ENCODE data around the gene RABL3. TPM values are rescaled to one million over a fixed set of nuclear protein-coding genes. Genes with fewer than 3 reads are reported as not detected.

The RABL3 gene
- total and polyA plus RNA-seq, 7 donors = 10.3 to 34.0 (median 22.5) TPM

DNA sequence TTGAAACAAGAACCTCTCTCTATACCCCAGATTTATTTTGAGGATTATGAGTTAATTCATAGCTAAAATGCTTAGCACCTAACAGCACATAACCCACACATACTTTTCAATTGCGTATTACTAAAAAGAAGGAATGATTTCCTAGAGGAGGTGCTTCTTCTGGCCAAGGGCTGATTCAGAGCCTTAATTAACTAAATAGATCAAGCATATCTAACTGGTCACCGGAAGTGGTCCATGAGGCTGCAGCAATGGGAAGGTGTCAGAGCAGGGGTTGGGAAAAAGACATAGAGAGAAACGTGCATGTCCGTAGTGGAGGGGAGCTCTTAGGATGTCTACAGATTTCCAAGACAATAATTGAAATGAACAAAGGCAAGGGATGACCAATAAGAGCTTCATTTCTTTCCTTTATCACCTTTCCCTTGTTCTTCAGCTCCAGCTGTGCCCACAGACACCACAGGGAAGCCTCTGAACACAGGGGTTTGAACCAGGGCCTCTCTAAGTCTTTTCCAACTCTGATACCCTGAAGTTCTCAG lies 60.7 kb downstream of the RABL3 start:
- TF ChIP-seq, protein P1, sequence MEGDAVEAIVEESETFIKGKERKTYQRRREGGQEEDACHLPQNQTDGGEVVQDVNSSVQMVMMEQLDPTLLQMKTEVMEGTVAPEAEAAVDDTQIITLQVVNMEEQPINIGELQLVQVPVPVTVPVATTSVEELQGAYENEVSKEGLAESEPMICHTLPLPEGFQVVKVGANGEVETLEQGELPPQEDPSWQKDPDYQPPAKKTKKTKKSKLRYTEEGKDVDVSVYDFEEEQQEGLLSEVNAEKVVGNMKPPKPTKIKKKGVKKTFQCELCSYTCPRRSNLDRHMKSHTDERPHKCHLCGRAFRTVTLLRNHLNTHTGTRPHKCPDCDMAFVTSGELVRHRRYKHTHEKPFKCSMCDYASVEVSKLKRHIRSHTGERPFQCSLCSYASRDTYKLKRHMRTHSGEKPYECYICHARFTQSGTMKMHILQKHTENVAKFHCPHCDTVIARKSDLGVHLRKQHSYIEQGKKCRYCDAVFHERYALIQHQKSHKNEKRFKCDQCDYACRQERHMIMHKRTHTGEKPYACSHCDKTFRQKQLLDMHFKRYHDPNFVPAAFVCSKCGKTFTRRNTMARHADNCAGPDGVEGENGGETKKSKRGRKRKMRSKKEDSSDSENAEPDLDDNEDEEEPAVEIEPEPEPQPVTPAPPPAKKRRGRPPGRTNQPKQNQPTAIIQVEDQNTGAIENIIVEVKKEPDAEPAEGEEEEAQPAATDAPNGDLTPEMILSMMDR (IDR thresholded peaks at IDR 0.05) = no peak
- WGBS, 3 donors = 93 to 96% (median 94%) methylated on average over 4 of the region's 4 CpGs
- no peak overlapping the region for H3K27ac ChIP-seq
- H3K4me3 ChIP-seq = no peak overlapping the region
- no peaks in the 10 kb centered on the region for H3K9me3 ChIP-seq
- DNase-seq (no peak), ATAC-seq (no peak)
- H3K27me3 ChIP-seq (ENCODE audit: insufficient read depth in 3 of 3, low read length in 2 of 3) = no peaks in the 10 kb centered on the region
- no peaks in the 10 kb centered on the region for H3K36me3 ChIP-seq (ENCODE audit: insufficient read depth in 1 of 2, low read depth in 1 of 2)
- intact Hi-C loops (cut with DNase I) = no loop called here
- H3K4me1 ChIP-seq = peaks cover 7% of the 10 kb centered on the region

DNA sequence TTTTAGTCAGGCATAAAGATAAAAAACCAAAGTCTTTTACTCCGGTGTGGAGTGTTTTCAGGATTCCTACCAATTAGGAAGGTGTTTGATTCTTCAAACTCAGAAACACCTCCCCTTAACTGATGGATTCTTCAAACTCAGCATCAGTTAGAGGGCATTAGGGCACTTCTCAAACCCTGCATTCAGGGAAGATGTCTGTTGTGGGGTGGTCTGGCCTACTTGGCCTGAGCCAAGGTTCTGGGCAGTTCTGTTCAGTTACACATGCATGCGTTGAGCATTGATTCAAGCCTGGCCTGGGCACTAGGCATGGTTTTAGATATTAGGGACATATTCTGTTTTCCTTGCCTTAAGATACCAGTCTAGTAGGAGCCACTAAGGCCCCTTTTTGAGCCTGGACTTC lies 61.3 kb downstream of the RABL3 start:
- DNase-seq (no peak), ATAC-seq (no peak)
- Histone ChIP-seq H3K36me3 (ENCODE audit: insufficient read depth in 1 of 2, low read depth in 1 of 2) (no peaks in the 10 kb centered on the region), H3K4me3 (no peak overlapping the region), H3K9me3 (no peaks in the 10 kb centered on the region), H3K4me1 (peaks cover 7% of the 10 kb centered on the region), H3K27ac (no peak overlapping the region), H3K27me3 (ENCODE audit: insufficient read depth in 3 of 3, low read length in 2 of 3) (no peaks in the 10 kb centered on the region)
- TF ChIP-seq, protein P1 (IDR thresholded peaks at IDR 0.05) = no peak
- WGBS, 3 donors = 45 to 97% (median 95%) methylated on average over 2 of the region's 2 CpGs
- intact Hi-C loops (cut with DNase I) = no loop called here

DNA sequence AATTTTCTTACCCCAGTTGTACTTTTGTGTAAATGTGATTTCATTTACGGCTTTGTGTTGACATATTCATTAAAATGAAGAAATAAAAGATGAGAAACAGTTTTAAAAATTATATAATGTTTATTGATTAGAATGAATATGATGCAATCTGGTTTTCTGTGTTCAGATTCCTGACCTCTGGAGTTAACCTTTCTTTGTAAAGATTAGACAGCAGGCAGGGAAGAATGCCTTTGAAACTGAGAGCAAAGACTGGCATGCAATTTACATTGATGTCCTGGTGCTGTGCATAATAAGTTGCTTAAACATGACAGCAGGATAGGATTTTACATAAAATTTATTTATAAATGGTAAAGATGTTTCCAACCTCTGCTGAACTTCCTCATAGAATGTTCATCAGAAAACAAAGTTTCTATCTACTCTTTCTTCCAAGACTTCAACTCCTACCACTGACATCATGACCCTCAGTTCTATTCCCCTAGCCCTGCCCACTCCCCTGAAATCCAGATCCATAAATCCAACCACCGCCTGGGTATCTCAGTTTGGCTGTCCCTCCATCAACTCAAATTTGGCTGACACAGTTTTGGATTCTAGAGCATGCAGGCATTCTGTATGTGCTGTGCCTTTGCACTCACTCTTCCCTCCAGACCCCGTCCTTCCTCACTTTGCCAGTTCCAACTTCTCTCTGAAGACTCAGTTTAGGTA lies 62.0 kb downstream of the RABL3 start:
- peaks cover 7% of the 10 kb centered on the region for H3K4me1 ChIP-seq
- H3K36me3 ChIP-seq (ENCODE audit: insufficient read depth in 1 of 2, low read depth in 1 of 2) = no peaks in the 10 kb centered on the region
- DNase-seq (no peak), ATAC-seq (no peak)
- TF ChIP-seq, protein P1 (IDR thresholded peaks at IDR 0.05) = no peak
- H3K4me3 ChIP-seq = no peak overlapping the region
- H3K9me3 ChIP-seq = no peaks in the 10 kb centered on the region
- no peak overlapping the region for H3K27ac ChIP-seq
- H3K27me3 ChIP-seq (ENCODE audit: insufficient read depth in 3 of 3, low read length in 2 of 3) = no peaks in the 10 kb centered on the region
- WGBS, 3 donors = 89 to 96% (median 92%) methylated on average over 3 of the region's 3 CpGs
- intact Hi-C loops (cut with DNase I) = no loop called here

DNA sequence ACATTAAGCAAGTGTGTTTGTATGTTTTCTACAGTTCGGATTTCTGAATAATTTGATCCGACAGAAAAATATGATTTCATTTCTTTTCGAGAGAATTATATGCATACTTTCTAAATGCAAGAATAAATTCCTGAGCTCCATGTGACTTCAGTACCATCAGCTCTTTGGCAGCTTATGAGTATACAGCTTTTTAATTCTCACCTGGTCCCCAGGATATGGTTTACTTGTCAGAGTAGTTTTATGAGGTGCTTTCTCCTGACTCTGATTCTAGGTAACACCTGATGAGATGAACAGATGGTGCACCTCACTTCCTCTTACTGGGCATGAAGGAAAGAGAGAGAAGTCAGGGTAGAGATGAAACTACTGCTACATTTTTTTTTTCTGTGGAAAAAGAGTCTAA lies 63.3 kb downstream of the RABL3 start:
- no peaks in the 10 kb centered on the region for H3K36me3 ChIP-seq (ENCODE audit: insufficient read depth in 1 of 2, low read depth in 1 of 2)
- peaks cover 7% of the 10 kb centered on the region for H3K4me1 ChIP-seq
- H3K9me3 ChIP-seq = no peaks in the 10 kb centered on the region
- no peak for DNase-seq
- WGBS, 3 donors = 17 to 25% (median 23%) methylated on average over 3 of the region's 3 CpGs
- no peak overlapping the region for H3K27ac ChIP-seq
- intact Hi-C loops (cut with DNase I) = no loop called here
- peak in 1 of 4 donors; percentile 44 for ATAC-seq
- H3K27me3 ChIP-seq (ENCODE audit: insufficient read depth in 3 of 3, low read length in 2 of 3) = no peaks in the 10 kb centered on the region
- TF ChIP-seq, protein P1 (IDR thresholded peaks at IDR 0.05) = no peak
- H3K4me3 ChIP-seq = peak overlapping the region; percentile 26
